HEK293 (cell line): ENCODE measurements around the gene BCR.
A peak's percentile ranks its signal among the peaks of the same experiment; 100 is the strongest.

Source experiments
- CTCF ChIA-PET: fragments of 350-600 bp; formaldehyde crosslinking; extraction: SDS; loops from one replicate; lab custom pipeline; 2021; ENCODE audit warnings: antibody characterized with exemption; lab: Yijun Ruan, JAX
- POLR2A ChIA-PET: fragments of 300-600 bp; formaldehyde crosslinking; extraction: SDS; loops from one replicate; lab custom pipeline; 2020; ENCODE audit warnings: antibody characterized with exemption, inconsistent platforms; lab: Yijun Ruan, JAX
- H3K27ac ChIP-seq: fragments of 200-500 bp; sonication (Bioruptor generic); 2 replicates; pipeline ENCODE4 v1.5.1; 2014; ENCODE audit warnings: low read depth, low read length, control low read depth, inconsistent platforms; ENCODE audit errors: extremely low read depth
- H3K36me3 ChIP-seq, 2 experiments: fragments of 200-500 bp in 1 of 2; sonication (Bioruptor generic) in 1 of 2; 1 replicate in 1 of 2; 2 replicates in 1 of 2; pipeline ENCODE4 v1.5.1; 2014 to 2017; ENCODE audit warnings: inconsistent platforms in 2 of 2, low read length in 2 of 2; ENCODE audit not compliant: control insufficient read depth in 2 of 2, insufficient read depth in 1 of 2
- H3K4me1 ChIP-seq: fragments of 200-500 bp; sonication (Bioruptor generic); 2 replicates; pipeline ENCODE4 v1.5.1; 2014; ENCODE audit warnings: mild to moderate bottlenecking, low read length, inconsistent platforms; ENCODE audit not compliant: control insufficient read depth, insufficient read depth
- H3K4me3 ChIP-seq: 2 replicates; pipeline ENCODE4 v1.5.1; 2011; ENCODE audit warnings: low read depth, mild to moderate bottlenecking, control low read depth, low read length, moderate library complexity
- H3K9me3 ChIP-seq: fragments of 200-500 bp; sonication (Bioruptor generic); 2 replicates; pipeline ENCODE4 v1.5.1; 2014; ENCODE audit warnings: low read depth, low read length, inconsistent platforms; ENCODE audit not compliant: control insufficient read depth, insufficient read depth
- EGR2 ChIP-seq: fragments of 450-650 bp; formaldehyde crosslinking; IDR thresholded peaks from 2 replicates; pipeline ENCODE4 v1.5.1; 2016; ENCODE audit warnings: low read depth, missing biosample characterization, missing genetic modification characterization
- KLF8 ChIP-seq: fragments of 450-650 bp; formaldehyde crosslinking; IDR thresholded peaks from 2 replicates; pipeline ENCODE4 v1.5.1; 2016; ENCODE audit warnings: missing biosample characterization, missing genetic modification characterization
- YY1 ChIP-seq: fragments of 450-650 bp; formaldehyde crosslinking; IDR thresholded peaks from 2 replicates; pipeline ENCODE4 v1.5.1; 2018; ENCODE audit warnings: missing biosample characterization, missing genetic modification characterization
- YY2 ChIP-seq: fragments of 450-650 bp; formaldehyde crosslinking; IDR thresholded peaks from 2 replicates; pipeline ENCODE4 v1.5.1; 2016; ENCODE audit warnings: missing biosample characterization, missing genetic modification characterization
- ZFHX2 ChIP-seq: fragments of 450-650 bp; formaldehyde crosslinking; conservative IDR thresholded peaks from 2 replicates; pipeline ENCODE4 v1.5.1; 2016; ENCODE audit warnings: missing biosample characterization, missing genetic modification characterization
- ZFP41 ChIP-seq: fragments of 450-650 bp; formaldehyde crosslinking; IDR thresholded peaks from 2 replicates; pipeline ENCODE4 v1.5.1; 2016; ENCODE audit warnings: missing biosample characterization, missing genetic modification characterization, borderline replicate concordance
- ZNF112 ChIP-seq: fragments of 450-650 bp; formaldehyde crosslinking; IDR thresholded peaks from 2 replicates; pipeline ENCODE4 v1.5.0; 2017; ENCODE audit warnings: missing biosample characterization, missing genetic modification characterization
- ZNF211 ChIP-seq: fragments of 450-650 bp; formaldehyde crosslinking; IDR thresholded peaks from 2 replicates; pipeline ENCODE4 v1.5.1; 2016; ENCODE audit warnings: low read depth, missing biosample characterization, missing genetic modification characterization
- ZNF518A ChIP-seq: fragments of 450-650 bp; formaldehyde crosslinking; conservative IDR thresholded peaks from 2 replicates; pipeline ENCODE4 v1.5.1; 2016; ENCODE audit warnings: low read depth, missing biosample characterization, missing genetic modification characterization
- ZNF621 ChIP-seq: fragments of 450-650 bp; formaldehyde crosslinking; IDR thresholded peaks from 2 replicates; pipeline ENCODE4 v1.5.1; 2017; ENCODE audit warnings: missing biosample characterization, missing genetic modification characterization
- ZNF645 ChIP-seq: fragments of 450-650 bp; formaldehyde crosslinking; IDR thresholded peaks from 2 replicates; pipeline ENCODE4; 2016; ENCODE audit warnings: missing biosample characterization, missing genetic modification characterization
- ZNF791 ChIP-seq: fragments of 450-650 bp; formaldehyde crosslinking; IDR thresholded peaks from 2 replicates; pipeline ENCODE4 v1.5.1; 2016; ENCODE audit warnings: missing biosample characterization, missing genetic modification characterization
- TF ChIP-seq, protein P1 (sequence below): fragments of 450-650 bp; formaldehyde crosslinking; conservative IDR thresholded peaks from 2 replicates; pipeline ENCODE4 v1.5.1; 2016; ENCODE audit warnings: low read depth, missing biosample characterization, missing genetic modification characterization
- TF ChIP-seq, protein P2 (sequence below): fragments of 450-650 bp; formaldehyde crosslinking; IDR thresholded peaks from 2 replicates; pipeline ENCODE4 v1.5.1; 2016; ENCODE audit warnings: missing biosample characterization, missing genetic modification characterization

The BCR gene

DNA sequence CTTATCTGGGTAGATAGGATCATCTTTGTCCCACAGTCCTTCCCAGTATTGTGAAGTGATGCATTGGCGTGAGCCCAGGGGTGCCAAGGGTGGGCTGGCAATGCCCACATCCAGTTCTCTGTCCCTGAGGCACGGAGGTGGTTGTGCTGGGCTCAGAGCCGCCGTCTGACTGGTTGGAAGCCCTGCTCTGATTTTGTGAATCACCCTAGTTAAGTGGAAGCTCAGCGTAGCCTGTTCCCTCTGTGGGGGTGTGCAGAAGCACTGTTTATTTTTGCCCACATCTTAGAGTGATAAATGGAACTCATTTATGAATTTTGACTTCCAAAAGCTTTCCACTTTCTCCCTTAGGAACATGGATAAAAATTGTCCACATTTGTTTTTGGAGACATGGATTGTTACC is 13.6 kb downstream of the BCR start:
- Histone ChIP-seq H3K9me3 (no peaks in the 10 kb centered on the region), H3K36me3 (peaks cover 0 to 30% of the 10 kb centered on the region in 2 experiments; a peak in 1 of 3 replicates), H3K27ac (no peak overlapping the region), H3K4me1 (no peaks in the 10 kb centered on the region; the same call in 1 of the 2 replicates), H3K4me3 (no peak overlapping the region)
- no peak for TF ChIP-seq ZNF645 (tag by site-specific recombination)
- no peak for TF ChIP-seq KLF8 (tag by site-specific recombination)
- peak; percentile 58; the same call in 1 of the 2 replicates for TF ChIP-seq EGR2
- TF ChIP-seq ZFHX2, result peak; percentile 63
- TF ChIP-seq YY2 (tag by site-specific recombination), result no peak
- CTCF ChIA-PET, result interaction anchor here (0.6 to 1.6 kb wide), 3 partner anchors 10 to 88 kb away, joined by 3 to 6 read pairs (median 4); no protein-coding TSS in a partner anchor
- POLR2A ChIA-PET, result interaction anchor here (1.5 kb wide), 1 partner anchor 13 kb away, joined by 5 read pairs; the partner anchor contains the start of gene BCR

- no peaks in the 10 kb centered on the region for H3K9me3 ChIP-seq
- TF ChIP-seq ZFP41 (tag by site-specific recombination), result no peak
- TF ChIP-seq, protein P1, sequence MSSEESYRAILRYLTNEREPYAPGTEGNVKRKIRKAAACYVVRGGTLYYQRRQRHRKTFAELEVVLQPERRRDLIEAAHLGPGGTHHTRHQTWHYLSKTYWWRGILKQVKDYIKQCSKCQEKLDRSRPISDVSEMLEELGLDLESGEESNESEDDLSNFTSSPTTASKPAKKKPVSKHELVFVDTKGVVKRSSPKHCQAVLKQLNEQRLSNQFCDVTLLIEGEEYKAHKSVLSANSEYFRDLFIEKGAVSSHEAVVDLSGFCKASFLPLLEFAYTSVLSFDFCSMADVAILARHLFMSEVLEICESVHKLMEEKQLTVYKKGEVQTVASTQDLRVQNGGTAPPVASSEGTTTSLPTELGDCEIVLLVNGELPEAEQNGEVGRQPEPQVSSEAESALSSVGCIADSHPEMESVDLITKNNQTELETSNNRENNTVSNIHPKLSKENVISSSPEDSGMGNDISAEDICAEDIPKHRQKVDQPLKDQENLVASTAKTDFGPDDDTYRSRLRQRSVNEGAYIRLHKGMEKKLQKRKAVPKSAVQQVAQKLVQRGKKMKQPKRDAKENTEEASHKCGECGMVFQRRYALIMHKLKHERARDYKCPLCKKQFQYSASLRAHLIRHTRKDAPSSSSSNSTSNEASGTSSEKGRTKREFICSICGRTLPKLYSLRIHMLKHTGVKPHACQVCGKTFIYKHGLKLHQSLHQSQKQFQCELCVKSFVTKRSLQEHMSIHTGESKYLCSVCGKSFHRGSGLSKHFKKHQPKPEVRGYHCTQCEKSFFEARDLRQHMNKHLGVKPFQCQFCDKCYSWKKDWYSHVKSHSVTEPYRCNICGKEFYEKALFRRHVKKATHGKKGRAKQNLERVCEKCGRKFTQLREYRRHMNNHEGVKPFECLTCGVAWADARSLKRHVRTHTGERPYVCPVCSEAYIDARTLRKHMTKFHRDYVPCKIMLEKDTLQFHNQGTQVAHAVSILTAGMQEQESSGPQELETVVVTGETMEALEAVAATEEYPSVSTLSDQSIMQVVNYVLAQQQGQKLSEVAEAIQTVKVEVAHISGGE (tag by site-specific recombination), result no peak
- TF ChIP-seq ZNF621 (tag by site-specific recombination), result no peak
- TF ChIP-seq, protein P2, sequence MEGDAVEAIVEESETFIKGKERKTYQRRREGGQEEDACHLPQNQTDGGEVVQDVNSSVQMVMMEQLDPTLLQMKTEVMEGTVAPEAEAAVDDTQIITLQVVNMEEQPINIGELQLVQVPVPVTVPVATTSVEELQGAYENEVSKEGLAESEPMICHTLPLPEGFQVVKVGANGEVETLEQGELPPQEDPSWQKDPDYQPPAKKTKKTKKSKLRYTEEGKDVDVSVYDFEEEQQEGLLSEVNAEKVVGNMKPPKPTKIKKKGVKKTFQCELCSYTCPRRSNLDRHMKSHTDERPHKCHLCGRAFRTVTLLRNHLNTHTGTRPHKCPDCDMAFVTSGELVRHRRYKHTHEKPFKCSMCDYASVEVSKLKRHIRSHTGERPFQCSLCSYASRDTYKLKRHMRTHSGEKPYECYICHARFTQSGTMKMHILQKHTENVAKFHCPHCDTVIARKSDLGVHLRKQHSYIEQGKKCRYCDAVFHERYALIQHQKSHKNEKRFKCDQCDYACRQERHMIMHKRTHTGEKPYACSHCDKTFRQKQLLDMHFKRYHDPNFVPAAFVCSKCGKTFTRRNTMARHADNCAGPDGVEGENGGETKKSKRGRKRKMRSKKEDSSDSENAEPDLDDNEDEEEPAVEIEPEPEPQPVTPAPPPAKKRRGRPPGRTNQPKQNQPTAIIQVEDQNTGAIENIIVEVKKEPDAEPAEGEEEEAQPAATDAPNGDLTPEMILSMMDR (tag by site-specific recombination), result no peak
- TF ChIP-seq ZNF518A (tag by site-specific recombination), result no peak
- TF ChIP-seq ZNF112 (tag by site-specific recombination), result no peak
- TF ChIP-seq YY1 (tag by site-specific recombination), result no peak
- TF ChIP-seq ZNF211, result no peak
- TF ChIP-seq ZNF791 (tag by site-specific recombination), result no peak
- no peaks in the 10 kb centered on the region; the same call in 1 of the 2 replicates for H3K4me1 ChIP-seq
- H3K27ac ChIP-seq, result no peak overlapping the region
- CTCF ChIA-PET, result interaction anchor here (0.8 to 1.1 kb wide), 2 partner anchors 9 to 86 kb away, joined by 3 to 6 read pairs; no protein-coding TSS in a partner anchor
- no peak overlapping the region for H3K4me3 ChIP-seq
- POLR2A ChIA-PET, result no interaction called here
- H3K36me3 ChIP-seq, result peaks cover 0 to 23% of the 10 kb centered on the region in 2 experiments; a peak in 1 of 3 replicates
These were observed 15.9 kb downstream of the BCR start for GRCh38 chr22:23196165-23196564.
